ENCODE results near the gene GPATCH2. TPM values are rescaled to one million over a fixed set of nuclear protein-coding genes. Genes with fewer than 3 reads are reported as not detected.
"Not testable (repeated sequence)": the region's sequence is repeated elsewhere in the genome, so short reads cannot be mapped to it uniquely, and the experiment has no call there.

The GPATCH2 gene
- total and polyA plus RNA-seq, 9 donors, result 10.2 to 15.9 (median 12.3) TPM

- no CpG with 5 or more reads among the region's 4 CpGs for WGBS (ENCODE audit: insufficient coverage)
- H3K4me3 ChIP-seq (ENCODE audit: low read length), result no peak overlapping the region
Observed at GRCh38 chr1:217586586-217586985, 44.3 kb downstream of the GPATCH2 start.

GRCh38 chr1:217585577-217585976 is 45.3 kb downstream of the GPATCH2 start:
- Histone ChIP-seq H3K36me3 (ENCODE audit: control insufficient read depth, insufficient read depth, low read length) (no peaks in the 10 kb centered on the region), H3K27ac (ENCODE audit: low read length) (no peak overlapping the region), H3K27me3 (ENCODE audit: control insufficient read depth, insufficient read depth, low read length) (no peaks in the 10 kb centered on the region), H3K4me3 (ENCODE audit: low read length) (no peak overlapping the region), H3K4me1 (ENCODE audit: control insufficient read depth, insufficient read depth, low read length) (no peaks in the 10 kb centered on the region), H3K9me3 (replicated peaks; ENCODE audit: control insufficient read depth, low read depth, low read length) (no peaks in the 10 kb centered on the region)
- no peak for DNase-seq
- no CpG with 5 or more reads among the region's 2 CpGs for whole genome bisulfite sequencing (ENCODE audit: insufficient coverage)

More at GRCh38 chr1:217586586-217586985, 44.3 kb downstream of the GPATCH2 start:
- Histone ChIP-seq H3K36me3 (ENCODE audit: control insufficient read depth, insufficient read depth, low read length) (no peaks in the 10 kb centered on the region), H3K27ac (ENCODE audit: low read length) (no peak overlapping the region), H3K27me3 (ENCODE audit: control insufficient read depth, insufficient read depth, low read length) (no peaks in the 10 kb centered on the region), H3K9me3 (replicated peaks; ENCODE audit: control insufficient read depth, low read depth, low read length) (no peaks in the 10 kb centered on the region), H3K4me1 (ENCODE audit: control insufficient read depth, insufficient read depth, low read length) (no peaks in the 10 kb centered on the region)
- DNase-seq, result no peak

GRCh38 chr1:217584286-217584811 is 46.5 kb downstream of the GPATCH2 start:
- not testable (repeated sequence) for H3K9me3 ChIP-seq (replicated peaks; ENCODE audit: control insufficient read depth, low read depth, low read length); H3K27ac ChIP-seq (ENCODE audit: low read length); H3K4me1 ChIP-seq (ENCODE audit: control insufficient read depth, insufficient read depth, low read length); H3K36me3 ChIP-seq (ENCODE audit: control insufficient read depth, insufficient read depth, low read length); H3K27me3 ChIP-seq (ENCODE audit: control insufficient read depth, insufficient read depth, low read length); DNase-seq; H3K4me3 ChIP-seq (ENCODE audit: low read length)
- WGBS (ENCODE audit: insufficient coverage), result no CpG with 5 or more reads among the region's 5 CpGs

- Histone ChIP-seq H3K4me3 (ENCODE audit: low read length) (no peak overlapping the region), H3K9me3 (replicated peaks; ENCODE audit: control insufficient read depth, low read depth, low read length) (no peaks in the 10 kb centered on the region), H3K36me3 (ENCODE audit: control insufficient read depth, insufficient read depth, low read length) (no peaks in the 10 kb centered on the region), H3K27me3 (ENCODE audit: control insufficient read depth, insufficient read depth, low read length) (no peaks in the 10 kb centered on the region), H3K27ac (ENCODE audit: low read length) (no peak overlapping the region), H3K4me1 (ENCODE audit: control insufficient read depth, insufficient read depth, low read length) (no peaks in the 10 kb centered on the region)
- no peak for DNase-seq
Observed at GRCh38 chr1:217577336-217577735, 53.6 kb downstream of the GPATCH2 start.

GRCh38 chr1:217574265-217574949 is 56.5 kb downstream of the GPATCH2 start:
- Histone ChIP-seq H3K27me3 (ENCODE audit: control insufficient read depth, insufficient read depth, low read length) (no peaks in the 10 kb centered on the region), H3K36me3 (ENCODE audit: control insufficient read depth, insufficient read depth, low read length) (no peaks in the 10 kb centered on the region), H3K27ac (ENCODE audit: low read length) (no peak overlapping the region), H3K9me3 (replicated peaks; ENCODE audit: control insufficient read depth, low read depth, low read length) (no peaks in the 10 kb centered on the region), H3K4me3 (ENCODE audit: low read length) (no peak overlapping the region), H3K4me1 (ENCODE audit: control insufficient read depth, insufficient read depth, low read length) (no peaks in the 10 kb centered on the region)
- DNase-seq, result no peak
- no CpG with 5 or more reads among the region's 6 CpGs for WGBS (ENCODE audit: insufficient coverage)

- no CpG with 5 or more reads among the region's 2 CpGs for WGBS (ENCODE audit: insufficient coverage)
- H3K4me1 ChIP-seq (ENCODE audit: control insufficient read depth, insufficient read depth, low read length), result no peaks in the 10 kb centered on the region
Observed at GRCh38 chr1:217569021-217569420, 61.9 kb downstream of the GPATCH2 start.

GRCh38 chr1:217568200-217568599 is 62.7 kb downstream of the GPATCH2 start:
- Histone ChIP-seq H3K9me3 (replicated peaks; ENCODE audit: control insufficient read depth, low read depth, low read length) (no peaks in the 10 kb centered on the region), H3K4me3 (ENCODE audit: low read length) (no peak overlapping the region), H3K4me1 (ENCODE audit: control insufficient read depth, insufficient read depth, low read length) (no peaks in the 10 kb centered on the region), H3K27me3 (ENCODE audit: control insufficient read depth, insufficient read depth, low read length) (no peaks in the 10 kb centered on the region), H3K27ac (ENCODE audit: low read length) (no peak overlapping the region), H3K36me3 (ENCODE audit: control insufficient read depth, insufficient read depth, low read length) (no peaks in the 10 kb centered on the region)
- no peak for DNase-seq
- WGBS (ENCODE audit: insufficient coverage), result 94% methylated on average over 1 of the region's 4 CpGs

More at GRCh38 chr1:217569021-217569420, 61.9 kb downstream of the GPATCH2 start:
- Histone ChIP-seq H3K4me3 (ENCODE audit: low read length) (no peak overlapping the region), H3K27ac (ENCODE audit: low read length) (no peak overlapping the region), H3K27me3 (ENCODE audit: control insufficient read depth, insufficient read depth, low read length) (no peaks in the 10 kb centered on the region), H3K36me3 (ENCODE audit: control insufficient read depth, insufficient read depth, low read length) (no peaks in the 10 kb centered on the region), H3K9me3 (replicated peaks; ENCODE audit: control insufficient read depth, low read depth, low read length) (no peaks in the 10 kb centered on the region)
- peak; percentile 5 for DNase-seq

GRCh38 chr1:217564833-217565232 is 66.1 kb downstream of the GPATCH2 start:
- Histone ChIP-seq H3K4me1 (ENCODE audit: control insufficient read depth, insufficient read depth, low read length) (no peaks in the 10 kb centered on the region), H3K36me3 (ENCODE audit: control insufficient read depth, insufficient read depth, low read length) (no peaks in the 10 kb centered on the region), H3K4me3 (ENCODE audit: low read length) (no peak overlapping the region), H3K27me3 (ENCODE audit: control insufficient read depth, insufficient read depth, low read length) (no peaks in the 10 kb centered on the region), H3K27ac (ENCODE audit: low read length) (no peak overlapping the region), H3K9me3 (replicated peaks; ENCODE audit: control insufficient read depth, low read depth, low read length) (no peaks in the 10 kb centered on the region)
- no peak for DNase-seq
- no CpG with 5 or more reads among the region's 3 CpGs for WGBS (ENCODE audit: insufficient coverage)

- Histone ChIP-seq H3K9me3 (replicated peaks; ENCODE audit: control insufficient read depth, low read depth, low read length) (no peaks in the 10 kb centered on the region), H3K27me3 (ENCODE audit: control insufficient read depth, insufficient read depth, low read length) (no peaks in the 10 kb centered on the region), H3K36me3 (ENCODE audit: control insufficient read depth, insufficient read depth, low read length) (no peaks in the 10 kb centered on the region), H3K27ac (ENCODE audit: low read length) (no peak overlapping the region), H3K4me1 (ENCODE audit: control insufficient read depth, insufficient read depth, low read length) (no peaks in the 10 kb centered on the region), H3K4me3 (ENCODE audit: low read length) (no peak overlapping the region)
- WGBS (ENCODE audit: insufficient coverage), result 97% methylated on average over 4 of the region's 6 CpGs
- no peak for DNase-seq
Observed at GRCh38 chr1:217564207-217564606, 66.7 kb downstream of the GPATCH2 start.

GRCh38 chr1:217563179-217563578 is 67.7 kb downstream of the GPATCH2 start:
- no peak for DNase-seq
- H3K27me3 ChIP-seq (ENCODE audit: control insufficient read depth, insufficient read depth, low read length), result no peaks in the 10 kb centered on the region

More at GRCh38 chr1:217563179-217563578, 67.7 kb downstream of the GPATCH2 start:
- Histone ChIP-seq H3K9me3 (replicated peaks; ENCODE audit: control insufficient read depth, low read depth, low read length) (no peaks in the 10 kb centered on the region), H3K4me3 (ENCODE audit: low read length) (no peak overlapping the region), H3K27ac (ENCODE audit: low read length) (no peak overlapping the region), H3K4me1 (ENCODE audit: control insufficient read depth, insufficient read depth, low read length) (no peaks in the 10 kb centered on the region), H3K36me3 (ENCODE audit: control insufficient read depth, insufficient read depth, low read length) (no peaks in the 10 kb centered on the region)
